ENCODE data around the gene ITPK1. TPM values are rescaled to one million over a fixed set of nuclear protein-coding genes. Genes with fewer than 3 reads are reported as not detected.

Gene ITPK1
- total RNA-seq, 1 experiment from 2014 or later, result 88.6 TPM

- Histone ChIP-seq H3K79me2 (ENCODE audit: low read depth) (no peaks in the 10 kb centered on the region), H4K20me1 (ENCODE audit: insufficient read depth) (no peaks in the 10 kb centered on the region; the same call in 1 of the 2 replicates), H3K36me3 (ENCODE audit: low read depth) (no peaks in the 10 kb centered on the region), H3K4me3 (no peak overlapping the region), H2AFZ (no peak overlapping the region), H3K4me1 (replicated peaks; ENCODE audit: insufficient read depth) (no peaks in the 10 kb centered on the region), H3K9me3 (ENCODE audit: insufficient read depth, low read depth) (no peaks in the 10 kb centered on the region), H3K9me2 (ENCODE audit: insufficient read depth) (no peaks in the 10 kb centered on the region), H3K4me2 (no peak overlapping the region), H3K27me3 (ENCODE audit: insufficient read depth, low read depth) (no peaks in the 10 kb centered on the region), H3K27ac (no peak overlapping the region), H3F3A (ENCODE audit: insufficient read depth, low read depth) (no peaks in the 10 kb centered on the region)
- TF ChIP-seq, protein P1, sequence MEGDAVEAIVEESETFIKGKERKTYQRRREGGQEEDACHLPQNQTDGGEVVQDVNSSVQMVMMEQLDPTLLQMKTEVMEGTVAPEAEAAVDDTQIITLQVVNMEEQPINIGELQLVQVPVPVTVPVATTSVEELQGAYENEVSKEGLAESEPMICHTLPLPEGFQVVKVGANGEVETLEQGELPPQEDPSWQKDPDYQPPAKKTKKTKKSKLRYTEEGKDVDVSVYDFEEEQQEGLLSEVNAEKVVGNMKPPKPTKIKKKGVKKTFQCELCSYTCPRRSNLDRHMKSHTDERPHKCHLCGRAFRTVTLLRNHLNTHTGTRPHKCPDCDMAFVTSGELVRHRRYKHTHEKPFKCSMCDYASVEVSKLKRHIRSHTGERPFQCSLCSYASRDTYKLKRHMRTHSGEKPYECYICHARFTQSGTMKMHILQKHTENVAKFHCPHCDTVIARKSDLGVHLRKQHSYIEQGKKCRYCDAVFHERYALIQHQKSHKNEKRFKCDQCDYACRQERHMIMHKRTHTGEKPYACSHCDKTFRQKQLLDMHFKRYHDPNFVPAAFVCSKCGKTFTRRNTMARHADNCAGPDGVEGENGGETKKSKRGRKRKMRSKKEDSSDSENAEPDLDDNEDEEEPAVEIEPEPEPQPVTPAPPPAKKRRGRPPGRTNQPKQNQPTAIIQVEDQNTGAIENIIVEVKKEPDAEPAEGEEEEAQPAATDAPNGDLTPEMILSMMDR (conservative IDR thresholded peaks at IDR 0.05), result no peak
- TF ChIP-seq EZH2 (IDR thresholded peaks at IDR 0.05; ENCODE audit: low read depth), result no peak
- no peak for DNase-seq
- POLR2A ChIA-PET (ENCODE audit: unreplicated experiment), result no interaction called here
- CTCF ChIA-PET, result no interaction called here
- intact Hi-C loops (cut with micrococcal nuclease; ENCODE audit: unreplicated experiment), result no loop called here
- BruUV-seq (replicated peaks), result no TSS peak
Measured at GRCh38 chr14:92995620-92996019, 120.1 kb downstream of the ITPK1 start.

- POLR2A ChIA-PET (ENCODE audit: unreplicated experiment), result no interaction called here
- DNase-seq, result no peak
- Histone ChIP-seq H3K36me3 (ENCODE audit: low read depth) (no peaks in the 10 kb centered on the region), H3K79me2 (ENCODE audit: low read depth) (no peaks in the 10 kb centered on the region), H3K9me2 (ENCODE audit: insufficient read depth) (no peaks in the 10 kb centered on the region), H2AFZ (no peak overlapping the region), H3F3A (ENCODE audit: insufficient read depth, low read depth) (no peaks in the 10 kb centered on the region), H3K27ac (no peak overlapping the region), H3K4me3 (no peak overlapping the region), H3K4me2 (no peak overlapping the region), H3K4me1 (replicated peaks; ENCODE audit: insufficient read depth) (no peaks in the 10 kb centered on the region), H3K27me3 (ENCODE audit: insufficient read depth, low read depth) (no peaks in the 10 kb centered on the region), H3K9me3 (ENCODE audit: insufficient read depth, low read depth) (no peaks in the 10 kb centered on the region), H4K20me1 (ENCODE audit: insufficient read depth) (no peaks in the 10 kb centered on the region; the same call in 1 of the 2 replicates)
- intact Hi-C loops (cut with micrococcal nuclease; ENCODE audit: unreplicated experiment), result no loop called here
- BruUV-seq (replicated peaks), result no TSS peak
- CTCF ChIA-PET, result interaction anchor here (0.6 kb wide), 1 partner anchor 225 kb away, joined by 5 read pairs; no protein-coding TSS in a partner anchor
- no peak for TF ChIP-seq EZH2 (IDR thresholded peaks at IDR 0.05; ENCODE audit: low read depth)
- TF ChIP-seq, protein P1 (conservative IDR thresholded peaks at IDR 0.05), result no peak
Measured at GRCh38 chr14:92994942-92995341, 120.8 kb downstream of the ITPK1 start.

DNA sequence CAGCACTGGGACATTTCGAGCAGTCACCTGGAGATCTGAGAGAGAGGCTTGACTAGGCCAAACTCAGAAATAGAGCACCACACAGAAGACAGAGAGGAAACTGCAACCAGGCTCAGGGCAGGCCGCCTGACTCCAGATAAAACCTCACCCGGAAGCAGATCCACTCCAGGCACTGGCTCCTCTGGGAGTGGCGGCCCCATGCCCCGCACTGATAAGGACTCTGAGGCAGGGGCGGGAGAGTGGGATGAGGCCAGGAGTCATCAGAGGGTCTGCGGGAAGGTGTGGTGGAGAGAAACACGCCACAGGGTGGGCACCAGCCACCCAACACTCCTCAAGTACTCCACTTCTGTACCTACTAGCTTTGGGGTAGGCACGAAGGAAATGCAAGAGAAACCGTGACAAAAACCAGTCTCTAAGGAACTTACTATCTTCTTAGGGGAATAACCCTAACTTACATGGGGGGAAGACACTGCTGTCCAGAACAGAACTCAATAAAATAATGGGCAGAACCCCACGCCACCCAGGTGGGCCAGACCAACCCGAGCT is 121.5 kb downstream of the ITPK1 start:
- no peaks in the 10 kb centered on the region for H3K27me3 ChIP-seq (ENCODE audit: insufficient read depth, low read depth)
- H3F3A ChIP-seq (ENCODE audit: insufficient read depth, low read depth), result no peaks in the 10 kb centered on the region
- no peak overlapping the region for H2AFZ ChIP-seq
- no peaks in the 10 kb centered on the region for H3K4me1 ChIP-seq (replicated peaks; ENCODE audit: insufficient read depth)
- no peaks in the 10 kb centered on the region for H3K36me3 ChIP-seq (ENCODE audit: low read depth)
- no peak overlapping the region for H3K4me3 ChIP-seq
- H3K4me2 ChIP-seq, result no peak overlapping the region
- ChIA-PET CTCF (interaction anchor here (0.6 kb wide), 1 partner anchor 225 kb away, joined by 5 read pairs; no protein-coding TSS in a partner anchor), POLR2A (ENCODE audit: unreplicated experiment) (no interaction called here)
- no TSS peak for BruUV-seq (replicated peaks)
- H3K79me2 ChIP-seq (ENCODE audit: low read depth), result no peaks in the 10 kb centered on the region
- H3K9me3 ChIP-seq (ENCODE audit: insufficient read depth, low read depth), result no peaks in the 10 kb centered on the region
- no peak for TF ChIP-seq EZH2 (IDR thresholded peaks at IDR 0.05; ENCODE audit: low read depth)
- TF ChIP-seq, protein P1 (conservative IDR thresholded peaks at IDR 0.05), result no peak
- H3K27ac ChIP-seq, result no peak overlapping the region
- no peak for DNase-seq
- no peaks in the 10 kb centered on the region; the same call in 1 of the 2 replicates for H4K20me1 ChIP-seq (ENCODE audit: insufficient read depth)
- no peaks in the 10 kb centered on the region for H3K9me2 ChIP-seq (ENCODE audit: insufficient read depth)
- intact Hi-C loops (cut with micrococcal nuclease; ENCODE audit: unreplicated experiment), result no loop called here
